IMR-90 (cell line): ENCODE results near the gene DCUN1D2. TPM values are rescaled to one million over a fixed set of nuclear protein-coding genes. Genes with fewer than 3 reads are reported as not detected.

Experiments
- ATAC-seq: fragments of 200-7000 bp; cut with Tn5 transposase; 2 replicates; pipeline ENCODE4 v1.9.1; 2020; ENCODE audit warnings: low read depth, mild to moderate bottlenecking, moderate library complexity
- BruUV-seq: library from RNA; stranded (reverse); fragments of 400-500 nt; replicated peaks from 2 replicates; lab custom pipeline; 2021; lab: Mats Ljungman, UMichigan
- CTCF ChIA-PET: fragments of 300-600 bp; formaldehyde crosslinking; extraction: SDS; loops from one replicate; lab custom pipeline; 2021; ENCODE audit warnings: antibody characterized with exemption; lab: Yijun Ruan, JAX
- POLR2A ChIA-PET: fragments of 300-600 bp; sonication (Branson Sonifier 250); formaldehyde crosslinking; loops from one replicate; lab custom pipeline; 2022; ENCODE audit warnings: antibody characterized with exemption; ENCODE audit not compliant: unreplicated experiment; lab: Charles Lee
- DNase-seq: peaks from one replicate; pipeline ENCODE4 v3.0.0; 2013
- H2AFZ ChIP-seq: replicated peaks from 2 replicates; pipeline ENCODE3; 2013; ENCODE audit warnings: low read length, mild to moderate bottlenecking; ENCODE audit not compliant: poor library complexity
- H2AK5ac ChIP-seq: 2 replicates; pipeline ENCODE4 v1.6.1; 2013; ENCODE audit warnings: low read depth, low read length, inconsistent platforms
- H2AK9ac ChIP-seq: replicated peaks from 2 replicates; pipeline ENCODE3; 2013; ENCODE audit warnings: mild to moderate bottlenecking, low read depth, low read length, moderate library complexity; ENCODE audit not compliant: poor library complexity
- H2BK120ac ChIP-seq: 2 replicates; pipeline ENCODE4 v1.6.1; 2013; ENCODE audit warnings: low read depth, low read length, inconsistent platforms
- H2BK15ac ChIP-seq: 3 replicates; pipeline ENCODE4 v1.6.1; 2013; ENCODE audit warnings: low read depth, low read length, inconsistent platforms
- H2BK20ac ChIP-seq: 2 replicates; pipeline ENCODE4 v1.6.1; 2013; ENCODE audit warnings: low read depth, mild to moderate bottlenecking, inconsistent platforms, low read length, moderate library complexity
- H2BK5ac ChIP-seq: 2 replicates; pipeline ENCODE4 v1.6.1; 2013; ENCODE audit warnings: mild to moderate bottlenecking, low read depth, low read length, inconsistent platforms; ENCODE audit not compliant: poor library complexity, severe bottlenecking
- H3K14ac ChIP-seq: replicated peaks from 2 replicates; pipeline ENCODE4 v1.6.1; 2013; ENCODE audit warnings: low read depth, low read length, inconsistent platforms
- H3K18ac ChIP-seq: 2 replicates; pipeline ENCODE4 v1.6.1; 2013; ENCODE audit warnings: low read depth, low read length, control low read depth
- H3K23ac ChIP-seq: 2 replicates; pipeline ENCODE4 v1.6.1; 2013; ENCODE audit warnings: low read depth, low read length, inconsistent platforms
- H3K27ac ChIP-seq: 2 replicates; pipeline ENCODE4 v1.5.1; 2013; ENCODE audit warnings: mild to moderate bottlenecking, control low read depth, low read length; ENCODE audit not compliant: insufficient read depth
- H3K27me3 ChIP-seq: 2 replicates; pipeline ENCODE4 v1.6.1; 2013; ENCODE audit warnings: low read length; ENCODE audit not compliant: control insufficient read depth, insufficient read depth
- H3K36me3 ChIP-seq: 2 replicates; pipeline ENCODE4 v1.6.1; 2013; ENCODE audit warnings: low read length, mixed read lengths; ENCODE audit not compliant: control insufficient read depth, insufficient read depth
- H3K4ac ChIP-seq: 2 replicates; pipeline ENCODE4 v1.6.1; 2013; ENCODE audit warnings: low read depth, low read length, inconsistent platforms
- H3K4me1 ChIP-seq: 2 replicates; pipeline ENCODE4 v1.6.1; 2013; ENCODE audit warnings: low read length, mixed read lengths; ENCODE audit not compliant: control insufficient read depth, insufficient read depth
- H3K4me2 ChIP-seq: 2 replicates; pipeline ENCODE4 v1.6.1; 2013; ENCODE audit warnings: low read depth, mild to moderate bottlenecking, control low read depth, low read length, moderate library complexity
- H3K4me3 ChIP-seq: 2 replicates; pipeline ENCODE4 v1.5.1; 2013; ENCODE audit warnings: low read depth, mild to moderate bottlenecking, control low read depth, low read length, moderate library complexity; ENCODE audit not compliant: insufficient read depth
- H3K56ac ChIP-seq: 2 replicates; pipeline ENCODE4 v1.6.1; 2013; ENCODE audit warnings: low read length, inconsistent platforms; ENCODE audit not compliant: insufficient read depth; ENCODE audit errors: extremely low read depth
- H3K79me1 ChIP-seq, 2 experiments: 2 replicates each; pipeline ENCODE4 v1.6.1; 2013; ENCODE audit warnings: low read length in 2 of 2, inconsistent platforms in 1 of 2, low read depth in 1 of 2
- H3K9ac ChIP-seq: 2 replicates; pipeline ENCODE4 v1.6.1; 2013; ENCODE audit warnings: low read depth, low read length, control low read depth
- H3K9me1 ChIP-seq: 2 replicates; pipeline ENCODE4 v1.6.1; 2013; ENCODE audit warnings: low read length, inconsistent platforms; ENCODE audit not compliant: insufficient read depth
- H3K9me3 ChIP-seq: 2 replicates; pipeline ENCODE4 v1.6.1; 2013; ENCODE audit warnings: low read length; ENCODE audit not compliant: control insufficient read depth, insufficient read depth
- H4K20me1 ChIP-seq: 2 replicates; pipeline ENCODE4 v1.6.1; 2013; ENCODE audit warnings: low read length, inconsistent platforms; ENCODE audit not compliant: insufficient read depth
- H4K5ac ChIP-seq: 2 replicates; pipeline ENCODE4 v1.6.1; 2013; ENCODE audit warnings: mild to moderate bottlenecking, low read depth, low read length, control low read depth
- H4K8ac ChIP-seq, 2 experiments: 2 replicates each; pipeline ENCODE4 v1.6.1; 2013; ENCODE audit warnings: low read depth in 2 of 2, low read length in 2 of 2, control low read depth in 1 of 2, inconsistent platforms in 1 of 2
- H4K91ac ChIP-seq: 2 replicates; pipeline ENCODE4 v1.6.1; 2013; ENCODE audit warnings: low read depth, low read length, inconsistent platforms; ENCODE audit not compliant: insufficient read depth
- CEBPB ChIP-seq: IDR thresholded peaks from 2 replicates; pipeline ENCODE4 v1.6.1; 2012; ENCODE audit warnings: low read depth, low read length, improper control_type of control experiment
- CHD1 ChIP-seq: IDR thresholded peaks from 2 replicates; pipeline ENCODE4 v1.6.1; 2012; ENCODE audit warnings: low read depth, low read length, improper control_type of control experiment
- CTCF ChIP-seq: conservative IDR thresholded peaks from 2 replicates; pipeline ENCODE4 v1.5.1; 2012; ENCODE audit warnings: mild to moderate bottlenecking, low read depth, low read length, improper control_type of control experiment
- FOS ChIP-seq: fragments of 150-350 bp; IDR thresholded peaks from 2 replicates; pipeline ENCODE4 v1.6.1; 2016; ENCODE audit warnings: low read depth, low read length
- MAFK ChIP-seq: IDR thresholded peaks from 2 replicates; pipeline ENCODE4 v1.6.1; 2012; ENCODE audit warnings: low read depth, low read length, improper control_type of control experiment
- MAZ ChIP-seq: IDR thresholded peaks from 2 replicates; pipeline ENCODE4 v1.6.1; 2012; ENCODE audit warnings: low read depth, mild to moderate bottlenecking, low read length, improper control_type of control experiment, moderate library complexity, borderline replicate concordance
- MXI1 ChIP-seq: IDR thresholded peaks from 2 replicates; pipeline ENCODE4 v1.6.1; 2012; ENCODE audit warnings: low read depth, mild to moderate bottlenecking, low read length, moderate library complexity, borderline replicate concordance
- POLR2A ChIP-seq: IDR thresholded peaks from 2 replicates; pipeline ENCODE4 v1.6.1; 2012; ENCODE audit warnings: mild to moderate bottlenecking, low read depth, low read length
- SMC3 ChIP-seq: fragments of 150-350 bp; IDR thresholded peaks from 2 replicates; pipeline ENCODE4 v1.6.1; 2016; ENCODE audit warnings: low read depth, mild to moderate bottlenecking, antibody characterized with exemption, low read length, moderate library complexity
- WGBS, 2 experiments: methylation state at CpG; one replicate each; pipeline versions ENCODE4 v1.1.5 to v1.1.7; 2013; ENCODE audit warnings: missing lambda C conversion rate in 2 of 2; ENCODE audit not compliant: insufficient read length in 1 of 2; ENCODE audit errors: extremely low coverage in 2 of 2; 5-methylcytosine and 5-hydroxymethylcytosine counted together
- dilution Hi-C: fragments of 300-500 bp; cut with HindIII; formaldehyde crosslinking; loops from one replicate; pipeline ENCODE4 v1.14.3; 2018; ENCODE audit warnings: low sequenced_read_pairs; ENCODE audit not compliant: unreplicated experiment
- in situ Hi-C: fragments of 300-500 bp; cut with MboI; formaldehyde crosslinking; loops from 3 replicates; pipeline ENCODE4 v1.14.3; 2019; ENCODE audit warnings: low sequenced_read_pairs, inconsistent platforms, mixed read lengths
- intact Hi-C: fragments of 100-400 bp; cut with micrococcal nuclease; formaldehyde crosslinking; loops from 2 replicates; pipeline ENCODE4 v1.10.0; 2022
- polyA plus RNA-seq, 3 experiments: library from polyadenylated mRNA; depleted of rRNA; stranded (reverse); fragments of >200 nt; gene quantifications; 2 replicates each; pipeline ENCODE4 v1.2.3, GENCODE V29; 2012; ENCODE audit warnings: low replicate concordance in 1 of 3
- total RNA-seq: library from RNA; depleted of rRNA; stranded (reverse); fragments of >200 nt; gene quantifications from 2 replicates; pipeline ENCODE4 v1.2.3, GENCODE V29; 2012
- TF ChIP-seq, protein P1 (sequence below): fragments of 150-350 bp; IDR thresholded peaks from 2 replicates; pipeline ENCODE4 v1.6.1; 2016; ENCODE audit warnings: low read depth, mild to moderate bottlenecking, low read length, moderate library complexity, borderline replicate concordance

The DCUN1D2 gene
- total and polyA plus RNA-seq, 2 of the 4 experiments (the other 2 are of a cell fraction): 8.1 to 11.5 TPM

DNA sequence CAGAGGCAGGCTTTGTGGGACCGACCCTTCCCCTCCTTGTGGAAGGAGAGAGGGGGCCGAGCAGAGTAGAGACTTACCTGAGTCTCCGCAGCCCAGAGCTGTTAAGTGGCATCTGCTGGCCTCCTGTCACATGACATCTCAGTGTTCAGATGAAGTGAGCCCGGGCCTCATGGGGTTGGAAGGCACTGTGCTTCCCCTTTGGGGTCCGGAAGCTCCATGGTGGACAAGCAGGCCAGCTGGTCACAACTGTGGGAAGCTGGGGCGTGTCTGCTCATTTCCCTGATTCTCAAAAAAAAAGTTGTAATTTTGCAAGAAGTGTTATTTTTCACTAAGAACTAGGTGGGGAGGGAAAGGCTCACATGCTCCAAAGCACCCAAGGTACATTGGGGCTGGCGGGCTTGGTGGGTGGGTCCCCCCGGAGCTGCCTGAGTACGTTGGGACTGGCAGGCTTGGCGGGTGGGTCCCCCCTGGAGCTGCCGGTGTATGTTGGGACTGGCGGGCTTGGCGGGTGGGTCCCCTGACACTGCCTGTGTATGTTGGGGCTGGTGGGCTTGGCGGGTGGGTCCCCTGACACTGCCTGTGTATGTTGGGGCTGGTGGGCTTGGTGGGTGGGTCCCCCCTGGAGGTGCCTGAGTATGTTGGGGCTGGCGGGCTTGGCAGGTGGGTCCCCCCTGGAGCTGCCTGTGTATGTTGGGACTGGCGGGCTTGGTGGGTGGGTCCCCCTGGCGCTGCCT, 18.2 kb upstream of the DCUN1D2 start:
- H3K23ac ChIP-seq: no peak overlapping the region
- no peak overlapping the region for H2BK20ac ChIP-seq
- no peak overlapping the region for H4K8ac ChIP-seq
- H3K4me2 ChIP-seq: no peak overlapping the region
- no peak overlapping the region for H3K27ac ChIP-seq
- H3K9me1 ChIP-seq: peaks cover 6% of the 10 kb centered on the region; the same call in 1 of the 2 replicates
- H2AK5ac ChIP-seq: no peak overlapping the region
- WGBS, 2 experiments: no CpG with 5 or more reads among the region's 17 CpGs
- H4K20me1 ChIP-seq: peaks cover 30% of the 10 kb centered on the region
- ATAC-seq (no peak), DNase-seq (no peak)
- no peak overlapping the region for H3K4me3 ChIP-seq
- no peak overlapping the region for H3K9ac ChIP-seq
- H3K18ac ChIP-seq: no peak overlapping the region
- no TSS peak for BruUV-seq
- H2BK120ac ChIP-seq: no peak overlapping the region
- H4K5ac ChIP-seq: no peak overlapping the region
- TF ChIP-seq CHD1 (no peak), CEBPB (no peak), POLR2A (no peak), FOS (no peak), MAFK (no peak), SMC3 (no peak), MAZ (no peak), MXI1 (no peak), CTCF (no peak)
- TF ChIP-seq, protein P1, sequence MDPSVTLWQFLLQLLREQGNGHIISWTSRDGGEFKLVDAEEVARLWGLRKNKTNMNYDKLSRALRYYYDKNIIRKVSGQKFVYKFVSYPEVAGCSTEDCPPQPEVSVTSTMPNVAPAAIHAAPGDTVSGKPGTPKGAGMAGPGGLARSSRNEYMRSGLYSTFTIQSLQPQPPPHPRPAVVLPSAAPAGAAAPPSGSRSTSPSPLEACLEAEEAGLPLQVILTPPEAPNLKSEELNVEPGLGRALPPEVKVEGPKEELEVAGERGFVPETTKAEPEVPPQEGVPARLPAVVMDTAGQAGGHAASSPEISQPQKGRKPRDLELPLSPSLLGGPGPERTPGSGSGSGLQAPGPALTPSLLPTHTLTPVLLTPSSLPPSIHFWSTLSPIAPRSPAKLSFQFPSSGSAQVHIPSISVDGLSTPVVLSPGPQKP: no peak
- H2BK5ac ChIP-seq: no peak overlapping the region
- H3K36me3 ChIP-seq: peaks cover 56% of the 10 kb centered on the region
- dilution Hi-C loops (no loop called here), intact Hi-C loops (no loop called here), in situ Hi-C loops (no loop called here)
- H4K91ac ChIP-seq: no peak overlapping the region
- no peak overlapping the region for H2BK15ac ChIP-seq
- ChIA-PET POLR2A (no interaction called here), CTCF (interaction anchor here (0.7 kb wide), 1 partner anchor 54 kb away, joined by 3 read pairs; no protein-coding TSS in a partner anchor)
- H2AK9ac ChIP-seq: no peak overlapping the region
- no peaks in the 10 kb centered on the region for H3K4me1 ChIP-seq
- H3K14ac ChIP-seq: no peak overlapping the region
- peaks cover 30 to 61% of the 10 kb centered on the region in 2 experiments for H3K79me1 ChIP-seq
- H3K4ac ChIP-seq: no peak overlapping the region
- no peak overlapping the region for H2AFZ ChIP-seq
- no peaks in the 10 kb centered on the region for H3K27me3 ChIP-seq
- H3K9me3 ChIP-seq: no peaks in the 10 kb centered on the region
- H3K56ac ChIP-seq: no peak overlapping the region
